Testis (tissue), 2 donors: ENCODE measurements around the gene CLEC11A.

ENCODE experiments used
- CTCF ChIP-seq, 3 experiments: fragments of 450-650 bp in 2 of 3; fragments of 200-600 bp in 1 of 3; sonication (generic) in 1 of 3; IDR thresholded peaks; one replicate each; pipeline ENCODE4 v1.5.1; 2016 to 2019; ENCODE audit warnings: antibody characterized with exemption in 3 of 3, mild to moderate bottlenecking in 2 of 3, moderate library complexity in 1 of 3
- POLR2A ChIP-seq: fragments of 450-650 bp; IDR thresholded peaks from one replicate; pipeline ENCODE4 v1.6.1; 2017; ENCODE audit warnings: antibody characterized with exemption, mild to moderate bottlenecking, moderate library complexity

GRCh38 chr19:50768277-50768676, 45.1 kb downstream of the CLEC11A start:
- no peak for TF ChIP-seq CTCF (IDR thresholded peaks at IDR 0.05)
- no peak for TF ChIP-seq POLR2A
